Astrocyte (in vitro differentiated cells and primary cell): ENCODE measurements around the gene NR2C2. TPM values are rescaled to one million over a fixed set of nuclear protein-coding genes. Genes with fewer than 3 reads are reported as not detected.
A peak's percentile ranks its signal among the peaks of the same experiment; 100 is the strongest.

ENCODE experiments used
- DNase-seq: peaks from one replicate; pipeline ENCODE4 v3.0.0-alpha.2; 2010; ENCODE audit warnings: low read depth
- FAIRE-seq: peaks from 2 replicates; lab custom pipeline; 2011; peaks lifted over from hg19 to GRCh38; lab: Jason Lieb, UNC
- H2AFZ ChIP-seq: 2 replicates; pipeline ENCODE4 v1.6.0; 2012; ENCODE audit warnings: low read depth, low read length, inconsistent platforms
- H3K27ac ChIP-seq: 2 replicates; pipeline ENCODE4 v1.5.1; 2011; ENCODE audit warnings: low read depth, low read length, inconsistent platforms
- H3K27me3 ChIP-seq: 2 replicates; pipeline ENCODE4 v1.6.0; 2011; ENCODE audit warnings: low read length, inconsistent platforms; ENCODE audit not compliant: insufficient read depth
- H3K36me3 ChIP-seq: 2 replicates; pipeline ENCODE4 v1.5.1; 2011; ENCODE audit warnings: low read length, inconsistent platforms; ENCODE audit not compliant: insufficient read depth
- H3K4me1 ChIP-seq: 2 replicates; pipeline ENCODE4 v1.5.1; 2011; ENCODE audit warnings: low read length, inconsistent platforms; ENCODE audit not compliant: insufficient read depth
- H3K4me2 ChIP-seq: 2 replicates; pipeline ENCODE4 v1.6.0; 2012; ENCODE audit warnings: low read length, inconsistent platforms
- H3K4me3 ChIP-seq: 2 replicates; pipeline ENCODE4 v1.5.1; 2011; ENCODE audit warnings: low read depth, mild to moderate bottlenecking, low read length, inconsistent platforms; ENCODE audit not compliant: insufficient read depth
- H3K79me2 ChIP-seq: 2 replicates; pipeline ENCODE4 v1.6.0; 2012; ENCODE audit warnings: mild to moderate bottlenecking, low read length, inconsistent platforms; ENCODE audit not compliant: insufficient read depth
- H3K9ac ChIP-seq: 2 replicates; pipeline ENCODE4 v1.6.0; 2012; ENCODE audit warnings: mild to moderate bottlenecking, low read length, inconsistent platforms
- H3K9me3 ChIP-seq: 2 replicates; pipeline ENCODE4 v1.5.1; 2012; ENCODE audit warnings: low read depth, mild to moderate bottlenecking, low read length, inconsistent platforms; ENCODE audit not compliant: insufficient read depth
- H4K20me1 ChIP-seq: 2 replicates; pipeline ENCODE4 v1.6.0; 2012; ENCODE audit warnings: low read length, inconsistent platforms; ENCODE audit not compliant: insufficient read depth
- H3K27ac Mint-ChIP-seq: one replicate; pipeline ENCODE4 v1.8.0; 2021; ENCODE audit warnings: mild to moderate bottlenecking, mixed read lengths; ENCODE audit not compliant: unreplicated experiment
- H3K27me3 Mint-ChIP-seq: one replicate; pipeline ENCODE4 v1.8.0; 2021; ENCODE audit warnings: low read depth, mixed read lengths; ENCODE audit not compliant: unreplicated experiment
- H3K36me3 Mint-ChIP-seq: one replicate; pipeline ENCODE4 v1.8.0; 2021; ENCODE audit warnings: low read depth, mixed read lengths; ENCODE audit not compliant: unreplicated experiment
- H3K4me1 Mint-ChIP-seq: one replicate; pipeline ENCODE4 v1.8.0; 2021; ENCODE audit warnings: low read depth, mixed read lengths; ENCODE audit not compliant: unreplicated experiment
- H3K4me3 Mint-ChIP-seq: one replicate; pipeline ENCODE4 v1.8.0; 2021; ENCODE audit warnings: mild to moderate bottlenecking, moderate library complexity, mixed read lengths; ENCODE audit not compliant: unreplicated experiment
- H3K9me3 Mint-ChIP-seq: one replicate; pipeline ENCODE4 v1.8.0; 2021; ENCODE audit warnings: mild to moderate bottlenecking, mixed read lengths; ENCODE audit not compliant: unreplicated experiment
- CTCF ChIP-seq: IDR thresholded peaks from 2 replicates; pipeline ENCODE4 v1.5.1; 2011; ENCODE audit warnings: low read depth, mild to moderate bottlenecking, inconsistent platforms, low read length, moderate library complexity; ENCODE audit not compliant: insufficient read depth
- EZH2 ChIP-seq: IDR thresholded peaks from 2 replicates; pipeline ENCODE4 v1.6.1; 2012; ENCODE audit warnings: mild to moderate bottlenecking, low read length, inconsistent platforms; ENCODE audit not compliant: insufficient read depth
- total RNA-seq: library from RNA; stranded (reverse); gene quantifications from 2 replicates; pipeline ENCODE4 v1.2.1, GENCODE V29; 2021

The NR2C2 gene
- total RNA-seq, 1 donor from 2014 or later = 36.3 TPM

- Mint-ChIP-seq H3K27ac (no peak overlapping the region), H3K27me3 (no peaks in the 10 kb centered on the region), H3K9me3 (no peaks in the 10 kb centered on the region), H3K4me1 (peaks cover 15% of the 10 kb centered on the region), H3K36me3 (no peaks in the 10 kb centered on the region), H3K4me3 (no peak overlapping the region)
- H3K4me3 ChIP-seq = no peak overlapping the region
- peaks cover 87% of the 10 kb centered on the region for H3K79me2 ChIP-seq
- no peak overlapping the region for H3K4me2 ChIP-seq
- no peaks in the 10 kb centered on the region for H3K27me3 ChIP-seq
- H3K4me1 ChIP-seq = peaks cover 5% of the 10 kb centered on the region
- H3K9ac ChIP-seq = no peak overlapping the region
- FAIRE-seq = no peak
- DNase-seq = no peak
- H2AFZ ChIP-seq = no peak overlapping the region
- no peak for TF ChIP-seq CTCF
- no peaks in the 10 kb centered on the region for H3K9me3 ChIP-seq
- H4K20me1 ChIP-seq = peaks cover 39% of the 10 kb centered on the region
- no peak overlapping the region for H3K27ac ChIP-seq
- no peaks in the 10 kb centered on the region for H3K36me3 ChIP-seq
Observed at GRCh38 chr3:14959359-14959943, 12.1 kb downstream of the NR2C2 start.

- Mint-ChIP-seq H3K9me3 (no peaks in the 10 kb centered on the region), H3K4me3 (no peak overlapping the region), H3K27me3 (no peaks in the 10 kb centered on the region), H3K36me3 (peaks cover 6% of the 10 kb centered on the region), H3K27ac (no peak overlapping the region), H3K4me1 (peaks cover 13% of the 10 kb centered on the region)
- Histone ChIP-seq H3K4me3 (no peak overlapping the region), H3K36me3 (no peaks in the 10 kb centered on the region), H3K9ac (no peak overlapping the region), H3K9me3 (no peaks in the 10 kb centered on the region), H3K4me2 (peak overlapping the region; percentile 49), H3K4me1 (peaks cover 5% of the 10 kb centered on the region), H4K20me1 (peaks cover 23% of the 10 kb centered on the region), H3K79me2 (peaks cover 70% of the 10 kb centered on the region), H3K27me3 (no peaks in the 10 kb centered on the region), H2AFZ (no peak overlapping the region), H3K27ac (no peak overlapping the region)
- FAIRE-seq (peak; percentile 5), DNase-seq (peak; percentile 63)
- no peak for TF ChIP-seq EZH2
- no peak for TF ChIP-seq CTCF
Observed at GRCh38 chr3:14962762-14963161, 15.4 kb downstream of the NR2C2 start.

GRCh38 chr3:14967285-14967684 is 19.9 kb downstream of the NR2C2 start:
- no peaks in the 10 kb centered on the region for H3K36me3 ChIP-seq
- Mint-ChIP-seq H3K4me1 (peaks cover 5% of the 10 kb centered on the region), H3K4me3 (no peak overlapping the region), H3K27me3 (no peaks in the 10 kb centered on the region), H3K9me3 (no peaks in the 10 kb centered on the region), H3K27ac (no peak overlapping the region), H3K36me3 (peaks cover 10% of the 10 kb centered on the region)
- no peaks in the 10 kb centered on the region for H3K27me3 ChIP-seq
- peaks cover 5% of the 10 kb centered on the region for H3K4me1 ChIP-seq
- H3K4me3 ChIP-seq = no peak overlapping the region
- H3K9ac ChIP-seq = no peak overlapping the region
- H2AFZ ChIP-seq = no peak overlapping the region
- DNase-seq = no peak
- no peak overlapping the region for H3K27ac ChIP-seq
- no peak for FAIRE-seq
- no peaks in the 10 kb centered on the region for H3K9me3 ChIP-seq
- H3K4me2 ChIP-seq = no peak overlapping the region
- TF ChIP-seq CTCF (no peak), EZH2 (no peak)
- peaks cover 31% of the 10 kb centered on the region for H3K79me2 ChIP-seq
- peaks cover 10% of the 10 kb centered on the region for H4K20me1 ChIP-seq
